Fibroblast of the aortic adventitia (primary cell): ENCODE data around the gene MPV17L2. TPM values are rescaled to one million over a fixed set of nuclear protein-coding genes. Genes with fewer than 3 reads are reported as not detected.

ENCODE experiments used
- DNase-seq: peaks from one replicate; pipeline ENCODE4 v3.0.0-alpha.2; 2010; ENCODE audit warnings: low read depth
- H3K4me3 ChIP-seq: 2 replicates; pipeline ENCODE4 v1.5.1; 2011; ENCODE audit warnings: low read depth, mild to moderate bottlenecking, control low read depth, low read length, moderate library complexity
- CTCF ChIP-seq: IDR thresholded peaks from 2 replicates; pipeline ENCODE4 v1.5.1; 2011; ENCODE audit warnings: mild to moderate bottlenecking, low read length, control low read depth, inconsistent platforms; ENCODE audit not compliant: insufficient read depth
- total RNA-seq: library from RNA; depleted of rRNA; stranded (reverse); fragments of >200 nt; gene quantifications from 2 replicates; pipeline ENCODE4 v1.2.3, GENCODE V29; 2012; ENCODE audit warnings: low replicate concordance

The MPV17L2 gene
- total RNA-seq, 1 donor: 11.7 TPM

GRCh38 chr19:18173572-18174288 lies 19.3 kb upstream of the MPV17L2 start, which contains the start of gene IFI30:
Gene IFI30 (plus strand): TSS chr19:18173813. CDS start chr19:18173842, 29 bp downstream.
- H3K4me3 ChIP-seq: peak within 1 kb of the TSS; percentile 80
- TF ChIP-seq CTCF: no peak
- peak; percentile 40 for DNase-seq

- DNase-seq: no peak
- peak overlapping the region; percentile 80 for H3K4me3 ChIP-seq
- no peak for TF ChIP-seq CTCF
Measured at GRCh38 chr19:18174983-18175382, 18.0 kb upstream of the MPV17L2 start.

- no peak for TF ChIP-seq CTCF
- DNase-seq: no peak
- no peak overlapping the region for H3K4me3 ChIP-seq
Measured at GRCh38 chr19:18176367-18177310, 16.4 kb upstream of the MPV17L2 start.

GRCh38 chr19:18179957-18180356 lies 13.1 kb upstream of the MPV17L2 start:
- H3K4me3 ChIP-seq: no peak overlapping the region
- no peak for DNase-seq
- TF ChIP-seq CTCF: no peak

- TF ChIP-seq CTCF: no peak
- H3K4me3 ChIP-seq: no peak overlapping the region
- no peak for DNase-seq
Measured at GRCh38 chr19:18183529-18183928, 9.5 kb upstream of the MPV17L2 start.

- TF ChIP-seq CTCF: no peak
- no peak for DNase-seq
- H3K4me3 ChIP-seq: no peak overlapping the region
Measured at GRCh38 chr19:18185538-18185937, 7.5 kb upstream of the MPV17L2 start.
